ENCODE results near the gene DOK6. TPM values are rescaled to one million over a fixed set of nuclear protein-coding genes. Genes with fewer than 3 reads are reported as not detected.

DOK6 gene
- total and polyA plus RNA-seq, 2 donors (not counting 1 experiment from before 2014, with no cell fraction given): not detected

- H3K4me3 ChIP-seq (ENCODE audit: control extremely low read depth in 1 of 5, extremely low read depth in 1 of 5, insufficient read depth in 1 of 5, low read depth in 2 of 5, low read length in 4 of 5): no peak overlapping the region
- H3K4me1 ChIP-seq (ENCODE audit: control insufficient read depth in 2 of 2, insufficient read depth in 2 of 2, low read length in 2 of 2): no peaks in the 10 kb centered on the region
- H3K9me3 ChIP-seq (ENCODE audit: control extremely low read depth in 1 of 3, control insufficient read depth in 2 of 3, insufficient read depth in 1 of 3, low read length in 2 of 3): peaks cover 0 to 6% (median 0%) of the 10 kb centered on the region in 3 donors
- no peak overlapping the region for H3K4me3 Mint-ChIP-seq
- H3K27me3 Mint-ChIP-seq: no peaks in the 10 kb centered on the region
- ChIA-PET CTCF (interaction anchor here (0.7 kb wide), 1 partner anchor 8 kb away, joined by 3 read pairs; no protein-coding TSS in a partner anchor), POLR2A (no interaction called here)
- no peak overlapping the region for H3K27ac Mint-ChIP-seq
- H4K20me1 ChIP-seq (ENCODE audit: control insufficient read depth, insufficient read depth, low read length, poor library complexity, severe bottlenecking): no peaks in the 10 kb centered on the region
- H3K79me2 ChIP-seq (ENCODE audit: control insufficient read depth, insufficient read depth, low read length): no peaks in the 10 kb centered on the region
- H3K9ac ChIP-seq (ENCODE audit: low read length): no peak overlapping the region
- intact Hi-C loops (cut with micrococcal nuclease): no loop called here
- no peak overlapping the region for H3K27ac ChIP-seq (ENCODE audit: low read length in 2 of 2)
- H3K4me2 ChIP-seq (replicated peaks; ENCODE audit: low read depth, low read length, poor library complexity, severe bottlenecking): no peak overlapping the region
- no peaks in the 10 kb centered on the region for H3K36me3 ChIP-seq (replicated peaks in 1 of 2; ENCODE audit: control extremely low read depth in 1 of 2, control insufficient read depth in 1 of 2, extremely low read depth in 1 of 2, insufficient read depth in 2 of 2, low read length in 1 of 2)
- no peak overlapping the region for H2AFZ ChIP-seq (ENCODE audit: insufficient read depth, low read depth, low read length, poor library complexity, severe bottlenecking)
- no peaks in the 10 kb centered on the region for H3K4me1 Mint-ChIP-seq
- ATAC-seq (ENCODE audit: low read depth) (no peak), DNase-seq (no peak)
- H3K27me3 ChIP-seq (replicated peaks in 1 of 4; ENCODE audit: control extremely low read depth in 1 of 4, control insufficient read depth in 3 of 4, insufficient read depth in 4 of 4, low read length in 3 of 4): no peaks in the 10 kb centered on the region
- WGBS (ENCODE audit: insufficient coverage): 11% methylated on average over 3 of the region's 3 CpGs
- TF ChIP-seq CTCF (IDR thresholded peaks at IDR 0.05) (no peak), EZH2 (IDR thresholded peaks at IDR 0.05; ENCODE audit: borderline replicate concordance, insufficient read depth, low read depth, low read length, poor library complexity, severe bottlenecking) (no peak)
- H3K9me3 Mint-ChIP-seq (ENCODE audit: insufficient read depth): no peaks in the 10 kb centered on the region
These were observed 179.4 kb downstream of the DOK6 start for GRCh38 chr18:69580107-69580506.

GRCh38 chr18:69584429-69584828, 183.7 kb downstream of the DOK6 start:
- Histone ChIP-seq H3K27ac (ENCODE audit: low read length in 2 of 2) (no peak overlapping the region), H3K36me3 (replicated peaks in 1 of 2; ENCODE audit: control extremely low read depth in 1 of 2, control insufficient read depth in 1 of 2, extremely low read depth in 1 of 2, insufficient read depth in 2 of 2, low read length in 1 of 2) (no peaks in the 10 kb centered on the region), H3K9ac (ENCODE audit: low read length) (no peak overlapping the region), H3K4me3 (ENCODE audit: control extremely low read depth in 1 of 5, extremely low read depth in 1 of 5, insufficient read depth in 1 of 5, low read depth in 2 of 5, low read length in 4 of 5) (no peak overlapping the region), H4K20me1 (ENCODE audit: control insufficient read depth, insufficient read depth, low read length, poor library complexity, severe bottlenecking) (no peaks in the 10 kb centered on the region), H3K9me3 (ENCODE audit: control extremely low read depth in 1 of 3, control insufficient read depth in 2 of 3, insufficient read depth in 1 of 3, low read length in 2 of 3) (peaks cover 0 to 6% (median 0%) of the 10 kb centered on the region in 3 donors), H3K79me2 (ENCODE audit: control insufficient read depth, insufficient read depth, low read length) (no peaks in the 10 kb centered on the region), H3K4me2 (replicated peaks; ENCODE audit: low read depth, low read length, poor library complexity, severe bottlenecking) (no peak overlapping the region), H3K4me1 (ENCODE audit: control insufficient read depth in 2 of 2, insufficient read depth in 2 of 2, low read length in 2 of 2) (no peaks in the 10 kb centered on the region), H2AFZ (ENCODE audit: insufficient read depth, low read depth, low read length, poor library complexity, severe bottlenecking) (no peak overlapping the region), H3K27me3 (replicated peaks in 1 of 4; ENCODE audit: control extremely low read depth in 1 of 4, control insufficient read depth in 3 of 4, insufficient read depth in 4 of 4, low read length in 3 of 4) (no peaks in the 10 kb centered on the region)
- TF ChIP-seq EZH2 (IDR thresholded peaks at IDR 0.05; ENCODE audit: borderline replicate concordance, insufficient read depth, low read depth, low read length, poor library complexity, severe bottlenecking) (no peak), CTCF (IDR thresholded peaks at IDR 0.05) (no peak)
- H3K27me3 Mint-ChIP-seq: no peaks in the 10 kb centered on the region
- H3K9me3 Mint-ChIP-seq (ENCODE audit: insufficient read depth): no peaks in the 10 kb centered on the region
- 97% methylated on average over 3 of the region's 6 CpGs for WGBS (ENCODE audit: insufficient coverage)
- POLR2A ChIA-PET: no interaction called here
- no peaks in the 10 kb centered on the region for H3K4me1 Mint-ChIP-seq
- ATAC-seq (ENCODE audit: low read depth) (no peak), DNase-seq (no peak)
- no peak overlapping the region for H3K27ac Mint-ChIP-seq
- no peak overlapping the region for H3K4me3 Mint-ChIP-seq
- CTCF ChIA-PET: no interaction called here
- intact Hi-C loops (cut with micrococcal nuclease): no loop called here

Measured in B cell (primary cell).